Measurements from ENCODE around the gene UMAD1. TPM values are rescaled to one million over a fixed set of nuclear protein-coding genes. Genes with fewer than 3 reads are reported as not detected.
"Not testable (repeated sequence)": the region's sequence is repeated elsewhere in the genome, so short reads cannot be mapped to it uniquely, and the experiment has no call there.

UMAD1 gene
- total and polyA plus RNA-seq, 4 donors = 7.7 to 19.2 (median 12.2) TPM

DNA sequence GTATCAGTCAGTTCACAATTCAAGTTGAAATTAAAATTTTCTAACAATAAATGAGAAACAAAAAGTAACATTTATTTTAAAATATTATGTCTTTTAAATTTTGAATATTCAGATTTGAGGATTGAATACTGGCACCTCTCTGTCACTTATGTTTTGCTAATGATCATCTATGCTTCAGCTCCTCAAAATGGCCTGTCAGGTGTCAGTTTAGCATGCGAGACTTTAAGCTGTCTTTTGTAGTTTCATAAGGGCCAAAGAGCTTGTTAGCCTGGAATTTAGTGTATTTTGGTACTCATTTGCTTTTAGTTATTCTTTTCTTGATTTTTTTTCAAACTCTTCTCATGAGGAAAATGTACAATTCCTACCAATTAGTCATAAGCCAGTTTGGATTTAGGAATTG is 179.9 kb downstream of the UMAD1 start:
- H3K9me3 ChIP-seq (ENCODE audit: control insufficient read depth in 4 of 4, insufficient read depth in 3 of 4, low read length in 3 of 4) = no peaks in the 10 kb centered on the region
- 90 to 97% methylated on average over 1 of the region's 1 CpG for WGBS, 2 donors
- H3K4me1 ChIP-seq (ENCODE audit: control insufficient read depth in 5 of 5, insufficient read depth in 5 of 5, low read length in 5 of 5) = peaks cover 0 to 6% (median 0%) of the 10 kb centered on the region in 5 donors
- no peak overlapping the region for H3K27ac ChIP-seq (ENCODE audit: low read depth in 1 of 2, low read length in 1 of 2)
- H3K36me3 ChIP-seq (ENCODE audit: control insufficient read depth in 4 of 4, insufficient read depth in 4 of 4, low read length in 4 of 4) = no peaks in the 10 kb centered on the region
- no peak for ATAC-seq (ENCODE audit: insufficient read depth, low FRiP score)
- H3K4me3 ChIP-seq = no peak overlapping the region
- H3K9ac ChIP-seq (ENCODE audit: insufficient read depth in 1 of 2, low read length in 2 of 2) = no peak overlapping the region
- TF ChIP-seq, protein P1, sequence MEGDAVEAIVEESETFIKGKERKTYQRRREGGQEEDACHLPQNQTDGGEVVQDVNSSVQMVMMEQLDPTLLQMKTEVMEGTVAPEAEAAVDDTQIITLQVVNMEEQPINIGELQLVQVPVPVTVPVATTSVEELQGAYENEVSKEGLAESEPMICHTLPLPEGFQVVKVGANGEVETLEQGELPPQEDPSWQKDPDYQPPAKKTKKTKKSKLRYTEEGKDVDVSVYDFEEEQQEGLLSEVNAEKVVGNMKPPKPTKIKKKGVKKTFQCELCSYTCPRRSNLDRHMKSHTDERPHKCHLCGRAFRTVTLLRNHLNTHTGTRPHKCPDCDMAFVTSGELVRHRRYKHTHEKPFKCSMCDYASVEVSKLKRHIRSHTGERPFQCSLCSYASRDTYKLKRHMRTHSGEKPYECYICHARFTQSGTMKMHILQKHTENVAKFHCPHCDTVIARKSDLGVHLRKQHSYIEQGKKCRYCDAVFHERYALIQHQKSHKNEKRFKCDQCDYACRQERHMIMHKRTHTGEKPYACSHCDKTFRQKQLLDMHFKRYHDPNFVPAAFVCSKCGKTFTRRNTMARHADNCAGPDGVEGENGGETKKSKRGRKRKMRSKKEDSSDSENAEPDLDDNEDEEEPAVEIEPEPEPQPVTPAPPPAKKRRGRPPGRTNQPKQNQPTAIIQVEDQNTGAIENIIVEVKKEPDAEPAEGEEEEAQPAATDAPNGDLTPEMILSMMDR (IDR thresholded peaks at IDR 0.05; ENCODE audit: control extremely low read depth, extremely low read depth) = no peak
- no peak for DNase-seq
- no peaks in the 10 kb centered on the region for H3K27me3 ChIP-seq (ENCODE audit: control insufficient read depth in 3 of 3, insufficient read depth in 3 of 3, low read length in 2 of 3)

DNA sequence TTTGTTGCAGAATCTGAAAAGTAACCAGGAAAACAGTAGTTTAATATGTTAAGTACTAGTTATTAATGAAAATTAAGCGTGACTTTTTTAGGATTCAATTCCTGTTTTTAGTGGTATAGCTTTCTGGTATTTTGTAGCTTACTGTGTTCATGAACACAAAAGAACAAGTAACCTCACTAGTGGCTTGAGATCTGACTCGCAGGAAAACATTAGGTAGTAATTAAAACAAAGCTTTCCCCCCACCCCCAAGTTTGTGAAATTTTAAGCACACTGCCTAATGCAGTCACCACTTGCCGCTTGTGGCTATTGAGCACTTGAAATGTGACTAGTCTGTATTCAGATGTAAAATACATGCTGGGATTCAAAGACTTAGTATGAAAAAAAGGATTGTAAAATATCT is 180.4 kb downstream of the UMAD1 start:
- H3K9ac ChIP-seq (ENCODE audit: insufficient read depth in 1 of 2, low read length in 2 of 2) = no peak overlapping the region
- peaks cover 0 to 6% (median 0%) of the 10 kb centered on the region in 5 donors for H3K4me1 ChIP-seq (ENCODE audit: control insufficient read depth in 5 of 5, insufficient read depth in 5 of 5, low read length in 5 of 5)
- TF ChIP-seq, protein P1 (IDR thresholded peaks at IDR 0.05; ENCODE audit: control extremely low read depth, extremely low read depth) = no peak
- DNase-seq = no peak
- H3K4me3 ChIP-seq = no peak overlapping the region
- H3K9me3 ChIP-seq (ENCODE audit: control insufficient read depth in 4 of 4, insufficient read depth in 3 of 4, low read length in 3 of 4) = no peaks in the 10 kb centered on the region
- H3K36me3 ChIP-seq (ENCODE audit: control insufficient read depth in 4 of 4, insufficient read depth in 4 of 4, low read length in 4 of 4) = no peaks in the 10 kb centered on the region
- H3K27ac ChIP-seq (ENCODE audit: low read depth in 1 of 2, low read length in 1 of 2) = no peak overlapping the region
- no peaks in the 10 kb centered on the region for H3K27me3 ChIP-seq (ENCODE audit: control insufficient read depth in 3 of 3, insufficient read depth in 3 of 3, low read length in 2 of 3)
- ATAC-seq (ENCODE audit: insufficient read depth, low FRiP score) = no peak
- 66 to 85% methylated on average over 3 of the region's 3 CpGs for WGBS, 2 donors

DNA sequence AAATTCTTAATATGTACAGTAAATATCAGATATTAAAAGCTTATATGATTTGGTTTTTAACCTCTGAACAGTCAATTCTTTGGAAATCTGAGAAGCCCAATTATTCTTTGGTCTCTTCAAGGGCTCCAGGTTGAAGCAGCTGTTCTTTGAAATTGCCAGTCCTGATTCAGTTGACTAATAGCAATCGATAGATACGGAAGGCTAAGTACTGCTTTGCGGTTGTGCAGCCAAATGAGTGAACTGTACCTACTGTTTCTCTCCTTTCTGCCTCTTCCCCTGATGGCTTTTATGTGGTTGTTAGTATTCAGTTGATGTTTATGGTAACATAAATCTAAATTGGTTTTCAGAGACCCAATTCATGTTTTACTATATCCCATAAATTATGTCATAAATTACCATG is 181.0 kb downstream of the UMAD1 start:
- TF ChIP-seq, protein P1 (IDR thresholded peaks at IDR 0.05; ENCODE audit: control extremely low read depth, extremely low read depth) = no peak
- 95 to 98% methylated on average over 3 of the region's 3 CpGs for WGBS, 2 donors
- Histone ChIP-seq H3K36me3 (ENCODE audit: control insufficient read depth in 4 of 4, insufficient read depth in 4 of 4, low read length in 4 of 4) (no peaks in the 10 kb centered on the region), H3K4me1 (ENCODE audit: control insufficient read depth in 5 of 5, insufficient read depth in 5 of 5, low read length in 5 of 5) (peaks cover 0 to under 1% (median 0%) of the 10 kb centered on the region in 5 donors), H3K27me3 (ENCODE audit: control insufficient read depth in 3 of 3, insufficient read depth in 3 of 3, low read length in 2 of 3) (no peaks in the 10 kb centered on the region), H3K9me3 (ENCODE audit: control insufficient read depth in 4 of 4, insufficient read depth in 3 of 4, low read length in 3 of 4) (no peaks in the 10 kb centered on the region), H3K27ac (ENCODE audit: low read depth in 1 of 2, low read length in 1 of 2) (no peak overlapping the region), H3K9ac (ENCODE audit: insufficient read depth in 1 of 2, low read length in 2 of 2) (no peak overlapping the region), H3K4me3 (no peak overlapping the region)
- ATAC-seq (ENCODE audit: insufficient read depth, low FRiP score) (no peak), DNase-seq (no peak)

DNA sequence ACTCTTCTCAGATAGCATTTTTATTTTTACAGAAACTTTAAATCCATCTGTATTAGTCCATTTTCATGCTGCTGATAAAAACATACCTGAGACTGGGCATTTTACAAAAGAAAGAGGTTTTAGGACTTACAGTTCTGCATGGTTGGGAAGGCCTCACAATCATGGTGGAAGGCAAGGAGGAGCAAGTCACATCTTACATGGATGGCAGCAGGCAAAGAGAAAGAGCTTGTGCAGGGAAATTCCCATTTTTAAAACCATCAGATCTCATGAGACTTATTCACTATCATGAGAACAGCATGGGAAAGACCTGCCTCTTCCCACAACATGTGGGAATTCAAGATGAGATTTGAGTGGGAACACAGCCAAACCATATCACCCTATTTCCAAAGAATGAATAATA is 184.7 kb downstream of the UMAD1 start:
- not testable (repeated sequence) for H3K27me3 ChIP-seq (ENCODE audit: control insufficient read depth in 3 of 3, insufficient read depth in 3 of 3, low read length in 2 of 3)

More for the DNA sequence above, 184.7 kb downstream of the UMAD1 start:
- not testable (repeated sequence) for H3K9me3 ChIP-seq (ENCODE audit: control insufficient read depth in 4 of 4, insufficient read depth in 3 of 4, low read length in 3 of 4); H3K4me1 ChIP-seq (ENCODE audit: control insufficient read depth in 5 of 5, insufficient read depth in 5 of 5, low read length in 5 of 5); H3K4me3 ChIP-seq; DNase-seq; H3K9ac ChIP-seq (ENCODE audit: insufficient read depth in 1 of 2, low read length in 2 of 2); H3K27ac ChIP-seq (ENCODE audit: low read depth in 1 of 2, low read length in 1 of 2); ATAC-seq (ENCODE audit: insufficient read depth, low FRiP score); H3K36me3 ChIP-seq (ENCODE audit: control insufficient read depth in 4 of 4, insufficient read depth in 4 of 4, low read length in 4 of 4)
